Measurements from ENCODE around the gene TCF25. TPM values are rescaled to one million over a fixed set of nuclear protein-coding genes. Genes with fewer than 3 reads are reported as not detected.

Gene TCF25
- total and polyA plus RNA-seq, 12 donors, result 177 to 438 (median 213) TPM

- no peak overlapping the region for H3K4me3 ChIP-seq
Measured at GRCh38 chr16:89952551-89952950, 79.2 kb downstream of the TCF25 start.

DNA sequence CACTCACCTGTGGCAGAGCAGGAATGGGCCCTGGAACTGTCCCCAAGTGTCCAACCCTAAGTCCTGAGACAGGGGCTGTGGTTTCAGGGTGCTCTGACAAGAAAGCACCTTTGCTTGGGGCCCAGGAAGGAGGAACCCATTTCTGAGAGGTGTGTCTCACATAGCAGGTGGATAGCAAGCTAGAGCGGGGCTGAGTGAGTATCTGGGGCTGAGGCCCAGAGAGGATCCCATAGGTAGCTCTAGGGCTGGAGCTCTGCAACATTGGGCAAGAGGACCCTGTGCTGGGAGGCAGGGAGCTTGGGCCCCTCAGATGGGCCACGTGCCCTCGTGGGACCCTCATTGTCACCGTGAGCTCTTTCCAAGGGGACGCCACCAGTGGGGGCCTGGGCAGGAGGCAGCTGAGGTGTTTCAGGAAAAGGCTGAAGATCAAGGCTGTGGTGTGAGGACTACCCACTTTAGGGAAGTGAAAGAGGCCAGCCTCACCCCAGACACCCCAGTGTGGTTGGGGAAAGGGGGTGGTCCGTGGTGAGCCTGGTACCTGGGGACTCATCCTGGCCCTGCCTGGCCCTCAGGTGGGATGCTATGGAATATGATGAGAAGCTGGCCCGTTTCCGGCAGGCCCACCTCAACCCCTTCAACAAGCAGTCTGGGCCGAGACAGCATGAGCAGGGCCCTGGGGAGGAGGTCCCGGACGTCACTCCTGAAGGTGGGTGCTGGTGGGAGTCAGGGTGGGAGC, 80.4 kb downstream of the TCF25 start:
- Histone ChIP-seq H3K27ac (no peak overlapping the region), H3K9me3 (replicated peaks in 1 of 3) (no peaks in the 10 kb centered on the region), H3K36me3 (replicated peaks in 1 of 2) (peaks cover 0 to 7% of the 10 kb centered on the region in 2 donors), H3K27me3 (no peaks in the 10 kb centered on the region), H3K4me3 (no peak overlapping the region), H3K4me1 (replicated peaks in 1 of 2) (peaks cover 0 to 6% of the 10 kb centered on the region in 2 donors)
- intact Hi-C loops (cut with DNase I), result no loop called here
- WGBS, 4 donors, result 89 to 91% (median 90%) methylated on average over 9 to 11 of the region's 11 CpGs
- DNase-seq, result no peak
- TF ChIP-seq, protein P1, sequence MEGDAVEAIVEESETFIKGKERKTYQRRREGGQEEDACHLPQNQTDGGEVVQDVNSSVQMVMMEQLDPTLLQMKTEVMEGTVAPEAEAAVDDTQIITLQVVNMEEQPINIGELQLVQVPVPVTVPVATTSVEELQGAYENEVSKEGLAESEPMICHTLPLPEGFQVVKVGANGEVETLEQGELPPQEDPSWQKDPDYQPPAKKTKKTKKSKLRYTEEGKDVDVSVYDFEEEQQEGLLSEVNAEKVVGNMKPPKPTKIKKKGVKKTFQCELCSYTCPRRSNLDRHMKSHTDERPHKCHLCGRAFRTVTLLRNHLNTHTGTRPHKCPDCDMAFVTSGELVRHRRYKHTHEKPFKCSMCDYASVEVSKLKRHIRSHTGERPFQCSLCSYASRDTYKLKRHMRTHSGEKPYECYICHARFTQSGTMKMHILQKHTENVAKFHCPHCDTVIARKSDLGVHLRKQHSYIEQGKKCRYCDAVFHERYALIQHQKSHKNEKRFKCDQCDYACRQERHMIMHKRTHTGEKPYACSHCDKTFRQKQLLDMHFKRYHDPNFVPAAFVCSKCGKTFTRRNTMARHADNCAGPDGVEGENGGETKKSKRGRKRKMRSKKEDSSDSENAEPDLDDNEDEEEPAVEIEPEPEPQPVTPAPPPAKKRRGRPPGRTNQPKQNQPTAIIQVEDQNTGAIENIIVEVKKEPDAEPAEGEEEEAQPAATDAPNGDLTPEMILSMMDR (IDR thresholded peaks at IDR 0.05), result no peak
- TF ChIP-seq POLR2A (IDR thresholded peaks at IDR 0.05), result no peak

More at GRCh38 chr16:89952551-89952950, 79.2 kb downstream of the TCF25 start:
- TF ChIP-seq POLR2A (IDR thresholded peaks at IDR 0.05), result no peak
- TF ChIP-seq, protein P1 (IDR thresholded peaks at IDR 0.05), result no peak
- peaks cover 0 to 14% of the 10 kb centered on the region in 2 donors for H3K4me1 ChIP-seq (replicated peaks in 1 of 2)
- intact Hi-C loops (cut with DNase I), result no loop called here
- WGBS, 4 donors, result 86 to 94% (median 93%) methylated on average over 2 to 6 of the region's 6 CpGs
- DNase-seq, result no peak
- H3K36me3 ChIP-seq (replicated peaks in 1 of 2), result peaks cover 0 to 7% of the 10 kb centered on the region in 2 donors
- H3K27me3 ChIP-seq, result no peaks in the 10 kb centered on the region
- no peak overlapping the region for H3K27ac ChIP-seq
- H3K9me3 ChIP-seq (replicated peaks in 1 of 3), result no peaks in the 10 kb centered on the region

GRCh38 chr16:89954462-89954861, 81.1 kb downstream of the TCF25 start:
- WGBS, 4 donors, result 90 to 100% (median 94%) methylated on average over 6 to 15 of the region's 15 CpGs
- Histone ChIP-seq H3K9me3 (replicated peaks in 1 of 3) (no peaks in the 10 kb centered on the region), H3K4me3 (no peak overlapping the region), H3K27ac (no peak overlapping the region), H3K27me3 (no peaks in the 10 kb centered on the region), H3K4me1 (replicated peaks in 1 of 2) (peaks cover 0 to 2% of the 10 kb centered on the region in 2 donors), H3K36me3 (replicated peaks in 1 of 2) (peaks cover 0 to 7% of the 10 kb centered on the region in 2 donors)
- no peak for TF ChIP-seq POLR2A (IDR thresholded peaks at IDR 0.05)
- TF ChIP-seq, protein P1 (IDR thresholded peaks at IDR 0.05), result no peak
- no peak for DNase-seq
- intact Hi-C loops (cut with DNase I), result no loop called here

DNA sequence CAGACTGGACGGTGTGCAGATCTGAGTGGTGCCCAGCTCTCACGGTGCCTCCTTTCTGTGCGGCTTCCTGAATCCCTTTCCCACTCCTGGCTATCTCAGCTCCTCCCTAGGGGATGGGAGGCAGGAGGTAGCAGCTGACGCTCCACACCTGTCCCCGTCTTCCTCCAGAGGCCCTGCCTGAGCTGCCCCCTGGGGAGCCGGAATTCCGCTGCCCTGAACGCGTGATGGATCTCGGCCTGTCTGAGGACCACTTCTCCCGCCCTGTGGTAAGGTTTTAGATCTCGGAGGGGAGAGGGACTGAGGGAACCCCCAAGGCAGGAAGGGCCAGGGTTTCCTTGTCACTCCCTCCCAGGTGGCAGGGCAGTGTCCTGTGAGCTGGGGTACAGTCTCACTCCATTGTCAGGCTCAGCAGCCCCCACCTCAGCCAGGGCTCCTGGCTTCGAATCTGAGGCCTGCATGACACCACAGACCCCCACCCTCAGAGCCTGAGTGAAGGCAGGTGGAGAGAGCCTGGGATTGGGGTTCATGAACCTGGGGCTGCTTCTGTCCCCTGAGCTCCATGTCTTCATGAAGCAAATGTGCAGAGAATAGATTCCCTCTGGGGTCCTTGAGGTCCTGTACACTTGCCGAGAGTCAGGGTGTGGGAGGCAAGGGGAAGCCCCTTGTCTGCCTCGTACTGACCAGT, 81.8 kb downstream of the TCF25 start:
- Histone ChIP-seq H3K27ac (no peak overlapping the region), H3K36me3 (replicated peaks in 1 of 2) (peaks cover 0 to 7% of the 10 kb centered on the region in 2 donors), H3K27me3 (no peaks in the 10 kb centered on the region), H3K4me3 (no peak overlapping the region), H3K4me1 (replicated peaks in 1 of 2) (no peaks in the 10 kb centered on the region), H3K9me3 (replicated peaks in 1 of 3) (no peaks in the 10 kb centered on the region)
- TF ChIP-seq, protein P1 (IDR thresholded peaks at IDR 0.05), result no peak
- no peak for TF ChIP-seq POLR2A (IDR thresholded peaks at IDR 0.05)
- no peak for DNase-seq
- intact Hi-C loops (cut with DNase I), result no loop called here
- 93 to 97% (median 95%) methylated on average over 14 to 15 of the region's 15 CpGs for WGBS, 4 donors

Data from adrenal gland (tissue), 12 donors.